Stimulated activated CD4-positive, alpha-beta T cell treated with anti-CD3 and anti-CD28 coated beads, Interleukin-4, amount 100 ng/mL, for 4 hours (primary cell): ENCODE results near the gene ZBTB22.
A peak's percentile ranks its signal among the peaks of the same experiment; 100 is the strongest.
"Not testable (repeated sequence)": the region's sequence is repeated elsewhere in the genome, so short reads cannot be mapped to it uniquely, and the experiment has no call there.

Source experiments
- DNase-seq, 2 experiments: peaks; one replicate each; pipeline ENCODE4 v3.0.0-alpha.2; 2020

ZBTB22 gene

DNA sequence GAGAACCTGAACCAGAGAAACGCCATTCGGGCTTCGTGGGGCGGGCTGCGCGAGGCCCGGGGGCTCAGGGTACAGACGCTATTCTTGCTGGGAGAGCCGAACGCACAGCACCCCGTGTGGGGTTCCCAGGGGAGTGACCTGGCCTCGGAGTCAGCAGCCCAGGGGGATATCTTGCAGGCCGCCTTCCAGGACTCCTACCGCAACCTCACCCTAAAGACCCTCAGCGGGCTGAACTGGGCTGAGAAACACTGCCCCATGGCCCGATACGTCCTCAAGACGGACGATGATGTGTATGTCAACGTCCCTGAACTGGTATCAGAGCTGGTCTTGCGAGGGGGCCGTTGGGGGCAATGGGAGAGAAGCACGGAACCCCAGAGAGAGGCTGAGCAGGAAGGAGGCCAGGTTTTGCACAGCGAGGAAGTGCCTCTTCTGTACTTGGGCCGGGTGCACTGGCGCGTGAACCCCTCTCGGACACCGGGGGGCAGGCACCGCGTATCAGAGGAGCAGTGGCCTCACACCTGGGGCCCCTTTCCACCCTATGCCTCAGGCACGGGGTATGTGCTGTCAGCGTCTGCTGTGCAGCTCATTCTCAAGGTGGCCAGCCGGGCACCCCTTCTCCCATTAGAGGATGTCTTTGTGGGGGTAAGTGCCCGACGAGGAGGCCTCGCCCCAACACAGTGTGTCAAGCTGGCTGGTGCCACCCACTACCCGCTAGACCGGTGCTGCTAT, 39.7 kb downstream of the ZBTB22 start:
- peak in 1 of 2 experiments; percentile 21 for DNase-seq

DNA sequence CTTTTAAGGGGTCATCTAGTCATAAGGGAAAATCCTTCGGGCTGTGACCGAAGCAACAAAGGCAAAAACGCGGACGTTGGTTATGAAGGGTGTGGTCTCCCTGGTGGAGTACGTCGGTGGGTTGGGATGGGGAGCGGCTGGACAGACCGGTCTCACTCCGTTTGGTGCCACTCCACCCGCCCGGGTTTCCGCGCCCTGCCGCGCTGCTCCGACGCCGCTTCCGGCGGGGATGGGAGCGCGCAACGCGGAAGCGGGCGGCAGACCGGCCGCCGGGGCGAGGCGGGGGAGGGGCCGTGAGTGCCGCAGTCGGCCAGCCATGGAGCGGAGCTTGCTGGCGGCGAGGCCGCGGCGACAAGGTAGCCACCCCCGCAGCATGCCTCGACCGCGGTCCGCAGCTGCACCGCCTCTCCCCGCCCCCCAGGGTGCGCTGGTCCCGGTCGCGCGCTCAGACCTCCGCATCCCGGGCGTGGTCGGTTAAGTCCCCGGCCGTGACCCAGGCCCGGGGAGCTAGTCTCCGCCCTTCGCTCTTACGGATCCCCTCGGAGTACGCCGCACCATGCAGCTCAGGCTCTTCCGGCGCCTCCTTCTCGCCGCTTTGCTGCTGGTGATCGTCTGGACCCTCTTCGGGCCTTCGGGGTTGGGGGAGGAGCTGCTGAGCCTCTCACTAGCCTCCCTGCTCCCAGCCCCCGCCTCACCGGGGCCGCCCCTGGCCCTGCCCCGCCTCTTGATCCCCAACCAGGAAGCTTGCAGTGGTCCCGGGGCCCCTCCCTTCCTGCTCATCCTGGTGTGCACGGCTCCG, 40.5 kb downstream of the ZBTB22 start, which contains the start of gene B3GALT4:
TSS of gene B3GALT4 (plus strand) at position 260 of the 799 bp plus-strand sequence. CDS start at position 557, 297 bp downstream.
- DNase-seq: peak; percentile 63 to 76

DNA sequence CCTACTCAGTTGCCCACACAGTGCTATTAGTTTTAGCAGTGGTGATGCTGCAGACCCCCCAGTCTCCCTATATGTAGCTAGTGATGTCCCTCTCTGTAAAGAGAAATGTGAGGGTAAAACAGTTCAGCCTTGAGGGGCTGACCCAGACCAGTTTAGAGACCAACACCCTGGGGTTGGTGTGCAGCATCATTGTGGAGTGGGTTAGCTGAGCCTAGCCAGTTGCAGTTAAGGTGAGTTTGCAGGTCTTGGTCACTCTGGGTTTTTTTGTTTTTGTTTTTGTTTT, 41.0 kb downstream of the ZBTB22 start:
- no peak for DNase-seq

DNA sequence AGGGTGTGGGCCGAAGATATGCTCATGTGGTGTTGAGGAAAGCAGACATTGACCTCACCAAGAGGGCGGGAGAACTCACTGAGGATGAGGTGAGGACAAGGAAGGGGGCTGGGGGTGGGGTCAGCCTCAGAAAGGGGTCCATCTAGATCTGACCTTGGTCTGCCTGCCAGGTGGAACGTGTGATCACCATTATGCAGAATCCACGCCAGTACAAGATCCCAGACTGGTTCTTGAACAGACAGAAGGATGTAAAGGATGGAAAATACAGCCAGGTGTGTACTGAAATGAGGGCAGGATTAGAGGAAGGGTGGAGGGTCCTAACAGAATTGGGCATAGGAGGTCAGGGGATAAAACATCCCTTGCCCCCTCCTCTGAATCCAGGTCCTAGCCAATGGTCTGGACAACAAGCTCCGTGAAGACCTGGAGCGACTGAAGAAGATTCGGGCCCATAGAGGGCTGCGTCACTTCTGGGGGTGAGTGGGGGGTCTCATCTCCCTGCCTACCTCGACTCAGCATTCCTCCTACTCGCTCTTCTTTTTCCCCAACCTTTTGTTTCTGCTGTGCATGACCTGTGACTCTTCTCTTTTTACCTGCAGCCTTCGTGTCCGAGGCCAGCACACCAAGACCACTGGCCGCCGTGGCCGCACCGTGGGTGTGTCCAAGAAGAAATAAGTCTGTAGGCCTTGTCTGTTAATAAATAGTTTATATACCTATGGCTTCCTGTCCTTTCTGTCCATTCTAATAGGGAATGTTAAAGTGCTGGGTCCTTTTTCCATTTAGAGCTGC, 41.6 kb downstream of the ZBTB22 start:
- not testable (repeated sequence) for DNase-seq

DNA sequence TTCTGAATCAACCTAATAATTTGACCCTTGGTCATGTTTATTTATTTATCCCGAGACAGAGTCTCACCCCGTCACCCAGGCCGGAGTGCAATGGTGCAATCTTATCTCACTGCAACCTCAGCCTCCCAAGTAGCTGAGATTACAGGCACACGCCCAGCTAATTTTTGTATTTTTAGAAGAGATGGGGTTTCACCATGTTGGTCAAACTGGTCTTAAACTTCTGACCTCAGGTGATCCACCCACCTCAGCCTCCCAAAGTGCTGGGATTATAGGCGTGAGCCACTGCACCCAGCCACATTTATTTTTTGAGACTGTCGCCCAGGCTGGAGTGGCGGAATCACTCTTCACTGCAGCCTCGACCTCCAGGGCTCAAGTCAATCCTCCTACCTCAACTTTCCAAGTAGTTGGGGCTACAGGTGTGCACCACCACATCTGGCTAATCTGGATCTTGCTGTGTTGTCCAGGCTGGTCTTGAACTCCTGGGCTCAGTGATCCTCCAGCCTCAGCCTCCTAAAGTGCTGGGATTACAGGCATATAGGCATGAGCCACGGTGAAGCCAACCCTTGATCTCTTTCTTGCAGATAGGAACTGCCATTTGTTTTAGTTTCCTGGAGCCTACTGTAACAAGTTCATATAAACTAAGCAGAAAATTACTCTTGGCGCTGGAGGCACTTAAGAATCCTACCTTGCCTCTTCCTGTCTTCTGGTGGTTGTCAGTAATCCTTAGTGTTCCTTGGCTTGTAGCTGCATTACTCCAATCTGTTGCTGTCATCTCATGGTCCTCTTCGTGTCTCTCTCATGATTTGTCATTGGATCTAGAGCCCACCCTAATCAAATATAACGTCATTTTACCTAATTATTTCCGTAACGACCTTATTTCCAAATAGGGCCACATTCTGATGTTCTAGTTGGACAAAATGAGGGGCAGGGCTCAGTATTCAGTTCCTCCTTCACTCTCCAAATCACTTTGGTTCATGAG, 43.3 kb downstream of the ZBTB22 start:
- no peak for DNase-seq

DNA sequence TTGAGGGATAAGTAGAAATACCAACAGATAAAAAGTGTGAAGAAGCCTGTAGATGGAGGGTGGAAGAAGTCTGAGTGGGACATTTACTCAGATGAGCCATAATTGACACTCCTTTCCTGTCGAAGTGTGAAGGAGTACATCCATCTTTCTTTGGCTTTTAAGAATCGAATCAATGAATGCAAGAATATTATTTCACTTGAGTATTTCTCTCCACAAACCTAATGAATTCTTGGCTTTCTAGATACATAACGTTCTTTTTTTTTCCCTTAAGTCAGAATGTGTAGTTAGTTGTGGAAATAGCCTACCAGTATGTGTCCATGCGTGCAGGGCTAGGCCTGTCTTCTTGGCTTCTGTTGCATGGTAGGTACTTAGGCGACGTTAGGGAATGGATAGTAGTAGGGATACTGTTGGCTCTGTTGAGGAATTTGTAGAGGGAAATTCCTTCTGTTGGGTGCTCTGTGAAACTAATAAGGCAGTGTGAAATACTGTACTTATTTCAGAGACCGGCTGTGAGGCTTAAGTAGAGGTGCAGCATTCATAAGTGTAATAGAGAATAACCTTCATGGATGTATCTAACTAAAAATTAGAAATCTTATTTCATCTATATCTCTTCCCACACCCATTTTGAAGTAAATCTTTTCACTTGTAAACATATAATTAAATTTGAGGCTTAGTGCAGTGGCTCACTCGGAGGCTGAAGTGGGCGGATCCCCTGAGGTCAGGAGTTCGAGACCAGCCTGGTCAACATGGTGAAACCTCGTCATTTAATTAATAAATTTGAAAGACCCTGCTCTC, 44.2 kb downstream of the ZBTB22 start:
- DNase-seq: no peak

DNA sequence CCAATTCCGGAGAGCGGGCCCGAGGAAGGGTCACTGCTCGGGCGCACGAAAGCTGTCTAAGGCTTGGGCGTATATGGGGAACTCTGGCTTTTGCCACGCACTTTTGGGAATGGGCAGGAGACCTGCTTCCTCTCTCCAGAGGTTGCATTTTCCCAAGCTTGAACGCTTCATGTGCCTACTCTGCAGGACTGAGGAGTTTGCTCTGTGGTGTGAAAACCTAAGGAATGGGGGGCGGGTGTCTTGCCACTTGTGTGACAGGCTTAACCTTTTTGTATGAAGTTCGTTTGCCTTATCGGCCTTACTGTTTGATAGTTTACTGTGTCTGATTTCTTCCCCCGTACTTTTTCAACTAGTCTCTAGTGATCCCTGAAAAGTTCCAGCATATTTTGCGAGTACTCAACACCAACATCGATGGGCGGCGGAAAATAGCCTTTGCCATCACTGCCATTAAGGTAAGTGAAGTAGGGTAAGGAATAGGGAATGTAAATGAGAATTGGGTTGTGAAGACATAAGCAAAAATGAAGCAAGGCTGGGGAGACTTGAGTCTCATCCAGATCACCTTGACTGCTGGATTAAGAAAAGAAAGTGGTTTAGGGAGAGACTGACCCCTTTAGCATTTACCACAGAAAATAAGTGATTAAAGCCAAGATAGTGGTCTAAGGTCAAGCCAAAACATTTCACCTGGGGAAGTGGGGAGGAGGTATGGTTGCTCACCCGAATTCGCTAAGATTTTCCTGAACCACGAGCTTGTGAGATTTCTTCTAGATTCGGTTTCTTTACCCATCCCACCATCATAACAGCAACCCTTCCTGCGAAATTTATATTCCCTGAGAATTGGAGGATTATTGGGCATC, 45.0 kb downstream of the ZBTB22 start:
- no peak for DNase-seq

DNA sequence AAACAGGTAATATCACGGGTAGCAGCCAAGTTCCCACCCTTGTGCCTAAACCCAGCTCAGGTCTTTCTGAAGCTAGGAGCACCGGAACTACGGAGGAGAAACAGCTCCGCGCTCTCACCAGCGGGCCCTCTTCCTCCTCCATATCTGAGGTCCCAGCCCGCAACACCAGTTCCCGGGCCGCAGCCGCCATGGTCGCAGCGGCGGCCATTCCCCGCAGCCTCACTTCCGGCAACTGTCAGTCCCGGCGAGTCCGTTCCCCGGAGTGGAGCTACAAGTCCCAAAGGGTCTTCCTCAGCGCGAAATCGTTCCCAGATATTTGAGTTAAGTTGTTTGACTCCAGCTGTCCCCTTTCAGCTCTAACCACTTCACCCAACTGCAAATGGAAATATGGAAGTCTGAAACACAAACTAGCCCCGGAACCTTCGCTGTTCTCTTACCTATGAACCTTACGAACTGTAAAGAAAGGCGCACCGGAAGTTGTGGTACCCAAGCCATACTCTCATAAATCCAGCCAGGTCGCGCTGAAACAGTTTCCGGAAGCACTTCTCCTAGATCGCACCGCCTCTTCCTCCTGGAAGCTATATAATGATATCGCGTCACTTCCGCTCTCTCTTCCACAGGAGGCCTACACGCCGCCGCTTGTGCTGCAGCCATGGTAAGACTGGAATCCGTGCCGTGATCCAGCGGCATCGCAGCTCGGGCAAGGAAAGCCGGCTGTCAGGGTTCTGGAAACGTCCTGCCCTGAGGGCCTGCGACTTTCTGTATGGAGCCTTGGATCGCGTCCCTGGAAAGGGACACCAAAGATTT, 45.9 kb downstream of the ZBTB22 start, which contains the start of the genes RPS18 and VPS52:
TSS of gene RPS18 (plus strand) at position 608 of the 807 bp plus-strand sequence. CDS start at position 653, 45 bp downstream.
TSS of gene VPS52 (minus strand) at position 409 of the 807 bp plus-strand sequence. CDS start at position 208, 201 bp downstream.
- DNase-seq: peak; percentile 76 to 93

DNA sequence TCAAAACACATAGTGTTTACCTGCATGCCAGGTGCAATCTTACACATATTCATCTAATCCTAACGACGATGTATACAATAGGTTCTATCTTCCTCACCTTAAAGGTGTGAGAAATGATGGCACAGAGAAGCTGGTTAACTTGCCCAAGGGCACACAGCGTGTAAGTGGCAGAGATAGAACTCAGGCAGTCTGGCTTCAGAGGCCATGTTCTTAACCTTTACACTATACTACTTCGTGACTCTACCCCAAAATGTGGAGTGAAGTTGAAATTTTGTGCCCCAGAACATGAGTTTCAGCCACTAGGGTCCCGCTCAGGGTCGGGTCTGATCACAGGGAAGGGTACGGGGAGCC, 46.5 kb downstream of the ZBTB22 start:
- no peak for DNase-seq
